OCI-LY3 (cell line): Measurements from ENCODE around the gene AUTS2.
"Not testable (repeated sequence)": the region's sequence is repeated elsewhere in the genome, so short reads cannot be mapped to it uniquely, and the experiment has no call there.

Source experiments
- H2AFZ ChIP-seq: fragments of 200-600, 300-600 bp; shearing (Covaris generic); 2 replicates; pipeline ENCODE4 v1.6.0; 2014; ENCODE audit warnings: antibody characterized with exemption, low read depth, low read length
- H3K27ac ChIP-seq: fragments of 200-600, 300-600 bp; sonication (generic); 2 replicates; pipeline ENCODE4 v1.5.1; 2014; ENCODE audit warnings: mild to moderate bottlenecking, low read length, moderate library complexity, mixed read lengths
- H3K27me3 ChIP-seq: fragments of 200-600, 300-600 bp; sonication (generic); 2 replicates; pipeline ENCODE4 v1.6.1; 2014; ENCODE audit warnings: low read depth, low read length, mixed read lengths
- H3K36me3 ChIP-seq: fragments of 200-600, 300-600 bp; sonication (generic); replicated peaks from 2 replicates; pipeline ENCODE3; 2014; ENCODE audit warnings: low read depth, low read length, mixed read lengths
- H3K4me1 ChIP-seq: fragments of 300-600, 200-600 bp; sonication (generic); 2 replicates; pipeline ENCODE4 v1.6.1; 2014; ENCODE audit warnings: low read length, mixed read lengths
- H3K4me2 ChIP-seq: fragments of 200-600, 300-600 bp; sonication (generic); 2 replicates; pipeline ENCODE4 v1.6.1; 2014; ENCODE audit warnings: low read length, mixed read lengths
- H3K4me3 ChIP-seq: fragments of 300-600, 200-600 bp; sonication (generic); 2 replicates; pipeline ENCODE4 v1.5.1; 2014; ENCODE audit warnings: antibody characterized with exemption, mild to moderate bottlenecking, low read length, moderate library complexity
- H3K79me2 ChIP-seq: fragments of 300-600, 200-600 bp; shearing (Covaris generic); 2 replicates; pipeline ENCODE4 v1.6.1; 2014; ENCODE audit warnings: mild to moderate bottlenecking, low read length, mixed read lengths
- H3K9ac ChIP-seq: fragments of 300-600, 200-600 bp; shearing (Covaris generic); 2 replicates; pipeline ENCODE4 v1.6.0; 2014; ENCODE audit warnings: mild to moderate bottlenecking, low read length, moderate library complexity
- H3K9me3 ChIP-seq: fragments of 200-600, 300-600 bp; shearing (Covaris generic); 2 replicates; pipeline ENCODE4 v1.6.1; 2014; ENCODE audit warnings: low read length, mixed read lengths; ENCODE audit not compliant: insufficient read depth
- H4K20me1 ChIP-seq: fragments of 200-600, 300-600 bp; sonication (generic); 2 replicates; pipeline ENCODE4 v1.6.1; 2016; ENCODE audit warnings: low read length, mixed read lengths; ENCODE audit not compliant: insufficient read depth
- CTCF ChIP-seq: fragments of 200-600, 300-600 bp; sonication (generic); IDR thresholded peaks from 2 replicates; pipeline ENCODE4 v1.5.1; 2014; ENCODE audit warnings: antibody characterized with exemption, low read length, low read depth
- EZH2phosphoT487 ChIP-seq: fragments of 200-600 bp; shearing (Covaris generic); IDR thresholded peaks from 2 replicates; pipeline ENCODE4 v1.6.1; 2018; ENCODE audit warnings: antibody characterized with exemption, mixed run types, low read depth

The AUTS2 gene

GRCh38 chr7:70590126-70590854, 992.0 kb downstream of the AUTS2 start:
- no peak overlapping the region for H3K4me3 ChIP-seq
- H3K9ac ChIP-seq: no peak overlapping the region
- H3K79me2 ChIP-seq: no peaks in the 10 kb centered on the region
- no peak for TF ChIP-seq CTCF
- TF ChIP-seq EZH2phosphoT487: no peak
- H3K36me3 ChIP-seq: no peaks in the 10 kb centered on the region
- no peak overlapping the region for H3K27ac ChIP-seq
- H4K20me1 ChIP-seq: no peaks in the 10 kb centered on the region
- no peaks in the 10 kb centered on the region for H3K27me3 ChIP-seq
- H3K4me2 ChIP-seq: no peak overlapping the region
- no peaks in the 10 kb centered on the region for H3K4me1 ChIP-seq
- H2AFZ ChIP-seq: no peak overlapping the region
- H3K9me3 ChIP-seq: no peaks in the 10 kb centered on the region

- no peaks in the 10 kb centered on the region for H3K27me3 ChIP-seq
- no peak overlapping the region for H3K9ac ChIP-seq
- no peak overlapping the region for H3K4me3 ChIP-seq
- H3K4me2 ChIP-seq: no peak overlapping the region
- no peak for TF ChIP-seq EZH2phosphoT487
- TF ChIP-seq CTCF: no peak
- H3K9me3 ChIP-seq: no peaks in the 10 kb centered on the region
- H3K27ac ChIP-seq: no peak overlapping the region
- no peaks in the 10 kb centered on the region for H4K20me1 ChIP-seq
- H3K36me3 ChIP-seq: no peaks in the 10 kb centered on the region
- no peaks in the 10 kb centered on the region for H3K4me1 ChIP-seq
- H2AFZ ChIP-seq: no peak overlapping the region
- H3K79me2 ChIP-seq: no peaks in the 10 kb centered on the region
Measured at GRCh38 chr7:70591643-70592042, 993.4 kb downstream of the AUTS2 start.

- Histone ChIP-seq H3K4me1 (no peaks in the 10 kb centered on the region), H3K79me2 (no peaks in the 10 kb centered on the region), H3K27ac (no peak overlapping the region), H3K36me3 (no peaks in the 10 kb centered on the region), H3K9ac (no peak overlapping the region), H3K27me3 (no peaks in the 10 kb centered on the region), H3K9me3 (no peaks in the 10 kb centered on the region), H2AFZ (no peak overlapping the region), H4K20me1 (no peaks in the 10 kb centered on the region), H3K4me3 (no peak overlapping the region), H3K4me2 (no peak overlapping the region)
- TF ChIP-seq EZH2phosphoT487 (no peak), CTCF (no peak)
Measured at GRCh38 chr7:70592171-70592570, 993.9 kb downstream of the AUTS2 start.

- H3K9me3 ChIP-seq: no peaks in the 10 kb centered on the region
- no peak overlapping the region for H2AFZ ChIP-seq
- H3K27ac ChIP-seq: no peak overlapping the region
- no peak overlapping the region for H3K4me3 ChIP-seq
- no peaks in the 10 kb centered on the region for H4K20me1 ChIP-seq
- no peaks in the 10 kb centered on the region for H3K79me2 ChIP-seq
- H3K27me3 ChIP-seq: no peaks in the 10 kb centered on the region
- H3K4me1 ChIP-seq: no peaks in the 10 kb centered on the region
- no peak overlapping the region for H3K4me2 ChIP-seq
- no peaks in the 10 kb centered on the region for H3K36me3 ChIP-seq
- H3K9ac ChIP-seq: no peak overlapping the region
- TF ChIP-seq EZH2phosphoT487 (no peak), CTCF (no peak)
Measured at GRCh38 chr7:70594170-70594569, 995.9 kb downstream of the AUTS2 start.

GRCh38 chr7:70594885-70595284, 996.6 kb downstream of the AUTS2 start:
- H3K4me2 ChIP-seq, H3K27ac ChIP-seq: not testable (repeated sequence)

More at GRCh38 chr7:70594885-70595284, 996.6 kb downstream of the AUTS2 start:
- H3K9ac ChIP-seq, H3K4me1 ChIP-seq, H3K79me2 ChIP-seq, H3K27me3 ChIP-seq, H3K9me3 ChIP-seq, H3K4me3 ChIP-seq, H3K36me3 ChIP-seq, H2AFZ ChIP-seq, H4K20me1 ChIP-seq: not testable (repeated sequence)
